Measurements from ENCODE around the gene SIVA1. TPM values are rescaled to one million over a fixed set of nuclear protein-coding genes. Genes with fewer than 3 reads are reported as not detected.

SIVA1 gene
- polyA plus RNA-seq, 1 of the 3 experiments (the other 2 are of a cell fraction): 137 TPM

- DNase-seq: no peak
- ChIA-PET CTCF (no interaction called here), POLR2A (no interaction called here)
- Histone ChIP-seq H4K20me1 (ENCODE audit: insufficient read depth) (no peaks in the 10 kb centered on the region), H2AFZ (ENCODE audit: low read depth) (no peak overlapping the region), H3K4me1 (ENCODE audit: control insufficient read depth in 1 of 2, insufficient read depth in 2 of 2, low read depth in 1 of 2, low read length in 1 of 2) (peaks cover 0 to 13% of the 10 kb centered on the region in 2 experiments; a peak in 1 of 4 replicates), H3K36me3 (replicated peaks in 1 of 2; ENCODE audit: control insufficient read depth in 1 of 2, insufficient read depth in 2 of 2, low read length in 1 of 2) (peaks cover 0 to 53% of the 10 kb centered on the region in 2 experiments), H3K9me3 (no peaks in the 10 kb centered on the region), H3K4me3 (ENCODE audit: low read depth in 2 of 2, low read length in 1 of 2) (no peak overlapping the region), H3K79me2 (ENCODE audit: insufficient read depth) (no peaks in the 10 kb centered on the region), H3K27ac (ENCODE audit: low read depth in 2 of 2, low read length in 1 of 2) (no peak overlapping the region), H3K27me3 (ENCODE audit: insufficient read depth) (no peaks in the 10 kb centered on the region), H3F3A (replicated peaks; ENCODE audit: insufficient read depth) (no peaks in the 10 kb centered on the region), H3K9ac (no peak overlapping the region), H3K4me2 (no peak overlapping the region), H3K9me2 (no peaks in the 10 kb centered on the region)
- 86% methylated on average over 17 of the region's 18 CpGs for WGBS (ENCODE audit: low lambda C conversion rate)
- TF ChIP-seq POLR2AphosphoS5 (IDR thresholded peaks at IDR 0.05; ENCODE audit: low read depth, low read length): no peak
- no peak for TF ChIP-seq SMC3 (IDR thresholded peaks at IDR 0.05; ENCODE audit: low read depth, low read length)
- TF ChIP-seq NRF1 (IDR thresholded peaks at IDR 0.05; ENCODE audit: low read depth, low read length): no peak
- no peak for TF ChIP-seq SIN3A (IDR thresholded peaks at IDR 0.05; ENCODE audit: borderline replicate concordance, low read depth, low read length)
- TF ChIP-seq, protein P1, sequence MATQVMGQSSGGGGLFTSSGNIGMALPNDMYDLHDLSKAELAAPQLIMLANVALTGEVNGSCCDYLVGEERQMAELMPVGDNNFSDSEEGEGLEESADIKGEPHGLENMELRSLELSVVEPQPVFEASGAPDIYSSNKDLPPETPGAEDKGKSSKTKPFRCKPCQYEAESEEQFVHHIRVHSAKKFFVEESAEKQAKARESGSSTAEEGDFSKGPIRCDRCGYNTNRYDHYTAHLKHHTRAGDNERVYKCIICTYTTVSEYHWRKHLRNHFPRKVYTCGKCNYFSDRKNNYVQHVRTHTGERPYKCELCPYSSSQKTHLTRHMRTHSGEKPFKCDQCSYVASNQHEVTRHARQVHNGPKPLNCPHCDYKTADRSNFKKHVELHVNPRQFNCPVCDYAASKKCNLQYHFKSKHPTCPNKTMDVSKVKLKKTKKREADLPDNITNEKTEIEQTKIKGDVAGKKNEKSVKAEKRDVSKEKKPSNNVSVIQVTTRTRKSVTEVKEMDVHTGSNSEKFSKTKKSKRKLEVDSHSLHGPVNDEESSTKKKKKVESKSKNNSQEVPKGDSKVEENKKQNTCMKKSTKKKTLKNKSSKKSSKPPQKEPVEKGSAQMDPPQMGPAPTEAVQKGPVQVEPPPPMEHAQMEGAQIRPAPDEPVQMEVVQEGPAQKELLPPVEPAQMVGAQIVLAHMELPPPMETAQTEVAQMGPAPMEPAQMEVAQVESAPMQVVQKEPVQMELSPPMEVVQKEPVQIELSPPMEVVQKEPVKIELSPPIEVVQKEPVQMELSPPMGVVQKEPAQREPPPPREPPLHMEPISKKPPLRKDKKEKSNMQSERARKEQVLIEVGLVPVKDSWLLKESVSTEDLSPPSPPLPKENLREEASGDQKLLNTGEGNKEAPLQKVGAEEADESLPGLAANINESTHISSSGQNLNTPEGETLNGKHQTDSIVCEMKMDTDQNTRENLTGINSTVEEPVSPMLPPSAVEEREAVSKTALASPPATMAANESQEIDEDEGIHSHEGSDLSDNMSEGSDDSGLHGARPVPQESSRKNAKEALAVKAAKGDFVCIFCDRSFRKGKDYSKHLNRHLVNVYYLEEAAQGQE (IDR thresholded peaks at IDR 0.05; ENCODE audit: low read depth, low read length): no peak
- no peak for TF ChIP-seq TEAD4 (IDR thresholded peaks at IDR 0.05; ENCODE audit: borderline replicate concordance, insufficient read depth)
- TF ChIP-seq YY1 (IDR thresholded peaks at IDR 0.05; ENCODE audit: low read depth): no peak
- no peak for TF ChIP-seq FOSL2 (IDR thresholded peaks at IDR 0.05; ENCODE audit: borderline replicate concordance, low read depth)
- TF ChIP-seq, protein P2, sequence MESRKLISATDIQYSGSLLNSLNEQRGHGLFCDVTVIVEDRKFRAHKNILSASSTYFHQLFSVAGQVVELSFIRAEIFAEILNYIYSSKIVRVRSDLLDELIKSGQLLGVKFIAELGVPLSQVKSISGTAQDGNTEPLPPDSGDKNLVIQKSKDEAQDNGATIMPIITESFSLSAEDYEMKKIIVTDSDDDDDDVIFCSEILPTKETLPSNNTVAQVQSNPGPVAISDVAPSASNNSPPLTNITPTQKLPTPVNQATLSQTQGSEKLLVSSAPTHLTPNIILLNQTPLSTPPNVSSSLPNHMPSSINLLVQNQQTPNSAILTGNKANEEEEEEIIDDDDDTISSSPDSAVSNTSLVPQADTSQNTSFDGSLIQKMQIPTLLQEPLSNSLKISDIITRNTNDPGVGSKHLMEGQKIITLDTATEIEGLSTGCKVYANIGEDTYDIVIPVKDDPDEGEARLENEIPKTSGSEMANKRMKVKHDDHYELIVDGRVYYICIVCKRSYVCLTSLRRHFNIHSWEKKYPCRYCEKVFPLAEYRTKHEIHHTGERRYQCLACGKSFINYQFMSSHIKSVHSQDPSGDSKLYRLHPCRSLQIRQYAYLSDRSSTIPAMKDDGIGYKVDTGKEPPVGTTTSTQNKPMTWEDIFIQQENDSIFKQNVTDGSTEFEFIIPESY (IDR thresholded peaks at IDR 0.05; ENCODE audit: borderline replicate concordance, low read depth): no peak
- TF ChIP-seq JUND (IDR thresholded peaks at IDR 0.05): no peak
- no peak for TF ChIP-seq CHD2 (IDR thresholded peaks at IDR 0.05; ENCODE audit: low read length, partially characterized antibody)
- no peak for TF ChIP-seq GATA2 (CRISPR knock-in tag; IDR thresholded peaks at IDR 0.05)
- TF ChIP-seq TCF12 (IDR thresholded peaks at IDR 0.05): no peak
- no peak for TF ChIP-seq USF2 (IDR thresholded peaks at IDR 0.05; ENCODE audit: borderline replicate concordance, low read depth, low read length)
These were observed 37.5 kb upstream of the SIVA1 start for GRCh38 chr14:104715416-104715815.
